ENCODE data around the gene MOCOS. TPM values are rescaled to one million over a fixed set of nuclear protein-coding genes. Genes with fewer than 3 reads are reported as not detected.

The MOCOS gene
- polyA plus RNA-seq, 1 experiment = 12.6 TPM

DNA sequence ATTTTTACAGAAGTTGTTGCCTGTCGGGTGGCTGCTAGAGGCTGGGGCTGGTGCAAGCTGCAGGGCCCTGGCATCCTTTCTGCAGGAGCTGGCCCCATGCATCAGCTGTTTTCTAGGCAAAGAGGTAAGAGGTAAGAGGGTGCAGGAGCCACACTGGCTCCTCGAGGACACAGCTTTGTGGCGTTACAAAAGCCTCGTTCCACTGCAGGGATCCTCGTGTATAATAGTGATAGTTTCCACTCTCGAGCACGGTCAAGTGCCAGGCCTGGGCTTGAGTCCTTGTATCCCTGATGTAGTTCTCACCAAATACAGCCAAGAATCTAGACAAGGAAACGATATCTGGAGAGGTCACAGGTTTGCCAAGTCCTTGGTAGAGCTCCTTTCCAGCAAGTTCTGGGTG, 77.0 kb downstream of the MOCOS start:
- H3K36me3 ChIP-seq (ENCODE audit: control insufficient read depth, insufficient read depth, low read length) = peaks cover 6% of the 10 kb centered on the region; the same call in 1 of the 2 replicates
- ChIA-PET CTCF (interaction anchor here (1.2 kb wide), 1 partner anchor 20 kb away, joined by 3 read pairs; no protein-coding TSS in a partner anchor), POLR2A (no interaction called here)
- DNase-seq (ENCODE audit: low read depth) = no peak
- no peaks in the 10 kb centered on the region for H3K27me3 ChIP-seq (ENCODE audit: control insufficient read depth, insufficient read depth, low read length)
- TF ChIP-seq CTCF (IDR thresholded peaks at IDR 0.05; ENCODE audit: insufficient read depth, low read depth, low read length) = no peak
- no peak overlapping the region for H3K4me3 ChIP-seq (ENCODE audit: low read depth, low read length)

GRCh38 chr18:36265015-36265414, 77.7 kb downstream of the MOCOS start:
- no peak for DNase-seq (ENCODE audit: low read depth)
- ChIA-PET CTCF (interaction anchor here (0.7 to 1.2 kb wide), 3 partner anchors 19 to 124 kb away, joined by 3 to 5 read pairs (median 3); no protein-coding TSS in a partner anchor), POLR2A (no interaction called here)
- TF ChIP-seq CTCF (IDR thresholded peaks at IDR 0.05; ENCODE audit: insufficient read depth, low read depth, low read length) = no peak
- Histone ChIP-seq H3K4me3 (ENCODE audit: low read depth, low read length) (no peak overlapping the region), H3K27me3 (ENCODE audit: control insufficient read depth, insufficient read depth, low read length) (no peaks in the 10 kb centered on the region), H3K36me3 (ENCODE audit: control insufficient read depth, insufficient read depth, low read length) (peaks cover 6% of the 10 kb centered on the region; the same call in 1 of the 2 replicates)

- CTCF ChIA-PET = no interaction called here
- no peak for DNase-seq (ENCODE audit: low read depth)
- H3K36me3 ChIP-seq (ENCODE audit: control insufficient read depth, insufficient read depth, low read length) = peaks cover 6% of the 10 kb centered on the region; the same call in 1 of the 2 replicates
- no peak for TF ChIP-seq CTCF (IDR thresholded peaks at IDR 0.05; ENCODE audit: insufficient read depth, low read depth, low read length)
- H3K4me3 ChIP-seq (ENCODE audit: low read depth, low read length) = no peak overlapping the region
- H3K27me3 ChIP-seq (ENCODE audit: control insufficient read depth, insufficient read depth, low read length) = no peaks in the 10 kb centered on the region
- POLR2A ChIA-PET = no interaction called here
These were observed 81.9 kb downstream of the MOCOS start for GRCh38 chr18:36269157-36269556.

DNA sequence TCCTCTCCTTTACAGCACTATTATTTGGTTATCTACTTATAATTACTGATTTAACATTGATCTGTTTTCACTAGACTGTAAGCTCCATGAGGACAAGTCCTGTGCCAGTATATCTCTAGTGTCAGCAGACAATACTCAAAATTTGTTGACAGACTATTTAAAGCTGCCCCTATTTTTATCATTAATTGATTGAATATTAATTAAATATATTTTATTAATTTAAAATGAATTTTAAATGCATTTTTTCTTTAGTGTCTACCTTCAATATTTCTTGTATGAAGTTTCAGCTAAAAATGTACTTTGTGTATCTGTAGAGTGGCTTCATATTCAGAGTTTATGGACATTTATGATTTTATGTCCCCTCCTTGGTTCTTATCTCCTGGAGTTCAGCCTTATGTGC, 83.9 kb downstream of the MOCOS start:
- TF ChIP-seq CTCF (IDR thresholded peaks at IDR 0.05; ENCODE audit: insufficient read depth, low read depth, low read length) = no peak
- no peaks in the 10 kb centered on the region for H3K27me3 ChIP-seq (ENCODE audit: control insufficient read depth, insufficient read depth, low read length)
- H3K36me3 ChIP-seq (ENCODE audit: control insufficient read depth, insufficient read depth, low read length) = peaks cover 6% of the 10 kb centered on the region; the same call in 1 of the 2 replicates
- POLR2A ChIA-PET = no interaction called here
- no peak overlapping the region for H3K4me3 ChIP-seq (ENCODE audit: low read depth, low read length)
- DNase-seq (ENCODE audit: low read depth) = no peak
- CTCF ChIA-PET = interaction anchor here (0.8 kb wide), 1 partner anchor 90 kb away, joined by 3 read pairs; no protein-coding TSS in a partner anchor

DNA sequence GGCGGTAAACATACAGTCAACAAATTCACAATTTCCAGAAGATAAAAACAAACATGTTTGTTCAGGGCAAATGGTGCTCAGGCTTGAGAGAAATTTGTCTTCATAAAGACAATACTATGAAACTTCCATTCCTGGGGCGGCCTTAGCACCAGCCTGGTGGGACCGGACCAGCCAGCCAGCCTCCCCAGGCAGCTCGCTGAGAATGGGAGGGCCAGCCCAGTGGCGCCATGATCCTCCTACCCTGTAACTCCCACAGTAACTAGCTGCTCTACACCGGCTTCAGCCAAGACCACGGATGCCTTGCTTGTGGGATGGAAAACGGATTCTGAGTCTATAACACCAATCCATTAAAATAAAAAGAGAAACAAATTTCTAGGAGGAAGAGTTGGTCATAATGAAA, 86.0 kb downstream of the MOCOS start:
- no peak for TF ChIP-seq CTCF (IDR thresholded peaks at IDR 0.05; ENCODE audit: insufficient read depth, low read depth, low read length)
- Histone ChIP-seq H3K36me3 (ENCODE audit: control insufficient read depth, insufficient read depth, low read length) (peaks cover 3% of the 10 kb centered on the region; the same call in 1 of the 2 replicates), H3K27me3 (ENCODE audit: control insufficient read depth, insufficient read depth, low read length) (no peaks in the 10 kb centered on the region), H3K4me3 (ENCODE audit: low read depth, low read length) (no peak overlapping the region)
- no peak for DNase-seq (ENCODE audit: low read depth)
- ChIA-PET POLR2A (no interaction called here), CTCF (interaction anchor here (1.0 to 1.5 kb wide), 2 partner anchors 12 to 16 kb away, joined by 3 read pairs; no protein-coding TSS in a partner anchor)
